Heart left ventricle (tissue), 13 donors: Measurements from ENCODE around the gene NFIB.

ENCODE experiments used
- POLR2A ChIP-seq, 2 donors: fragments of 450-650 bp; IDR thresholded peaks; one replicate each; pipeline ENCODE4 v1.6.1; 2017; ENCODE audit warnings: antibody characterized with exemption in 2 of 2, mild to moderate bottlenecking in 2 of 2, moderate library complexity in 2 of 2
- TF ChIP-seq, protein P1 (sequence below), 12 donors: fragments of 200-600 bp; sonication (generic) in 4 of 12; IDR thresholded peaks; one replicate each; pipeline versions ENCODE4 v1.5.0 to v1.8.0; 2018 to 2022; ENCODE audit warnings: antibody characterized with exemption in 12 of 12, mild to moderate bottlenecking in 5 of 12
- donor health status: ischemic (EF 13 %, LVEDD 7.1; RV severe dilation, severe dysfunction).
- donor health status: DM: no; HTN: yes; CAD: no.
- donor health status: DM: no; HTN: no; CAD: no.
- donor health status: ischemic (EF 25% LVEDD 6.9; RV normal size, moderate dysfunction).
- donor health status: ischemic (EF 25% LVEDD 5.7; RV mildly dilated, moderate dysfunction).
- donor health status: ischemic (EF 35%, LVEDD 5.7; RV mildly dilated, moderate dysfunction).
- donor health status: nonischemic (EF 11% LVEDD 7.7; RV severe dilation, severe dysfunction).
- donor health status: DM: yes; HTN: yes; CAD: no.
- donor health status: PGD.
- donor health status: ischemic (EF 29% LVEDD 5.4; RV normal size, mild dysfunction).
- donor health status: nonischemic (EF 23%, LVEDD 6.1; RV moderate dilation, normal function).

DNA sequence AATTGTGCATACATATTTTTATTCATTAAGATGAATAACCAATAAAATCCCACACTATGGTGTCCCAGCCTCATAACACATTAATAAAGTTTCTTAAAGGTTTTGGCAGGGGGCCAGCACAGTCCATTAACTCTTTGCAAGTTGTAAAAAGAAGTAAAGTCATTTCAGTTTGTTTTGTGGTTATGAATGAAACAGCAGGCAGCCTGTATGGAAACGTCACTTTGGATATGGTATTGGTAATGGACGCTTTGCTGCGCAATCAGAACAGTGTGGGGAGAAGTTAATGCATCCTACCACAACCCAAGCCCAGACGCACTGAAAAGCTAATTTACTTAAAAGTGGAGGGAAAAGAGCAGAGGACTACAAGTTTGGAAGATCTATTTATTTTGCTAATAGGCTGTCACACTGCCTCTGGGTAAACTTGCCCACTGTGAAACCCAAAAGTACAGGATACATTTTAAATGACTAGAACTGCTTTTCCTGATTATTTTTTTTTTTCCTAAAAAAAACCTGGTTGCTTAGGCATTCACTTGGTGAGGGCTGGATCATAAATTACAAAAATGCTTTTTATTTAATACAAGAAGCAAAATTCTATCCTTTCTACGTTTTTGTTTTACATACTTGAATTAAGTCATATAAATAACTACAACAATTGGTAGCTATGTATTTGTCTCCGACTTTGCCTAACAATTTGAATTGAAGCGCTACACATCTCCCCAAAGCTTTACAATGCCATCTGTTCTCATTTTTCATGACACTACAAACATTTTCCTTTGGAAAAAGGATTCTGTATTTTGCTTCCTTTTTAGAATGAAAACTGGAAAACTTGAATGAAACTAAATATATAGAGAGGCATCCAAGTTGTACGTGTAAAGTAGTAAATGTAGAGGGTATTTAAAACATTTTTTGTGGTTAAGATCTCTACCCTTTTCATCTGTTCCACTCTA lies 104.3 kb downstream of the NFIB start:
- TF ChIP-seq, protein P1, sequence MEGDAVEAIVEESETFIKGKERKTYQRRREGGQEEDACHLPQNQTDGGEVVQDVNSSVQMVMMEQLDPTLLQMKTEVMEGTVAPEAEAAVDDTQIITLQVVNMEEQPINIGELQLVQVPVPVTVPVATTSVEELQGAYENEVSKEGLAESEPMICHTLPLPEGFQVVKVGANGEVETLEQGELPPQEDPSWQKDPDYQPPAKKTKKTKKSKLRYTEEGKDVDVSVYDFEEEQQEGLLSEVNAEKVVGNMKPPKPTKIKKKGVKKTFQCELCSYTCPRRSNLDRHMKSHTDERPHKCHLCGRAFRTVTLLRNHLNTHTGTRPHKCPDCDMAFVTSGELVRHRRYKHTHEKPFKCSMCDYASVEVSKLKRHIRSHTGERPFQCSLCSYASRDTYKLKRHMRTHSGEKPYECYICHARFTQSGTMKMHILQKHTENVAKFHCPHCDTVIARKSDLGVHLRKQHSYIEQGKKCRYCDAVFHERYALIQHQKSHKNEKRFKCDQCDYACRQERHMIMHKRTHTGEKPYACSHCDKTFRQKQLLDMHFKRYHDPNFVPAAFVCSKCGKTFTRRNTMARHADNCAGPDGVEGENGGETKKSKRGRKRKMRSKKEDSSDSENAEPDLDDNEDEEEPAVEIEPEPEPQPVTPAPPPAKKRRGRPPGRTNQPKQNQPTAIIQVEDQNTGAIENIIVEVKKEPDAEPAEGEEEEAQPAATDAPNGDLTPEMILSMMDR (IDR thresholded peaks at IDR 0.05), result no peak
- no peak for TF ChIP-seq POLR2A (IDR thresholded peaks at IDR 0.05)
